Spleen (tissue), 11 donors: Measurements from ENCODE around the gene WNT1. TPM values are rescaled to one million over a fixed set of nuclear protein-coding genes. Genes with fewer than 3 reads are reported as not detected.

ENCODE experiments used
- DNase-seq: peaks from one replicate; pipeline ENCODE4 v3.0.0-alpha.2; 2020
- H3K27ac ChIP-seq, 8 donors: fragments of 200-600 bp; sonication (generic) in 7 of 8; 1 replicate in 4 of 8; 2 replicates in 4 of 8; pipeline versions ENCODE4 v1.5.0 to v1.8.0; 2016 to 2021; ENCODE audit warnings: inconsistent platforms in 4 of 8, mild to moderate bottlenecking in 4 of 8, moderate library complexity in 1 of 8
- H3K27me3 ChIP-seq, 7 donors: fragments of 200-600 bp; sonication (generic) in 6 of 7; replicated peaks in 1 of 7; 1 replicate in 4 of 7; 2 replicates in 3 of 7; pipeline versions ENCODE4 v1.5.0 to v1.8.0; 2016 to 2021; ENCODE audit warnings: inconsistent platforms in 3 of 7, mild to moderate bottlenecking in 1 of 7
- H3K36me3 ChIP-seq, 6 donors: fragments of 200-600 bp; sonication (generic) in 5 of 6; 1 replicate in 4 of 6; 2 replicates in 2 of 6; pipeline versions ENCODE4 v1.5.0 to v1.8.0; 2016 to 2021; ENCODE audit warnings: inconsistent platforms in 2 of 6
- H3K4me1 ChIP-seq, 6 donors: fragments of 200-600 bp; sonication (generic) in 5 of 6; 1 replicate in 3 of 6; 2 replicates in 3 of 6; pipeline versions ENCODE4 v1.5.0 to v1.8.0; 2016 to 2021; ENCODE audit warnings: inconsistent platforms in 3 of 6
- H3K4me3 ChIP-seq, 8 donors: fragments of 200-600 bp; sonication (generic) in 7 of 8; 1 replicate in 4 of 8; 2 replicates in 4 of 8; pipeline versions ENCODE4 v1.5.0 to v1.8.0; 2016 to 2021; ENCODE audit warnings: inconsistent platforms in 4 of 8, mild to moderate bottlenecking in 4 of 8, moderate library complexity in 2 of 8
- H3K9me3 ChIP-seq, 8 donors: fragments of 200-600 bp; sonication (generic) in 7 of 8; 1 replicate in 4 of 8; 2 replicates in 4 of 8; pipeline versions ENCODE4 v1.5.0 to v1.8.0; 2016 to 2021; ENCODE audit warnings: inconsistent platforms in 4 of 8
- CTCF ChIP-seq, 11 experiments: fragments of 200-600 bp in 7 of 11; fragments of 450-650 bp in 4 of 11; sonication (generic) in 4 of 11; IDR thresholded peaks in 8 of 11; conservative IDR thresholded peaks in 3 of 11; 1 replicate in 7 of 11; 2 replicates in 4 of 11; pipeline versions ENCODE4 v1.4.0 to v1.8.0; 2016 to 2021; ENCODE audit warnings: antibody characterized with exemption in 11 of 11, inconsistent platforms in 4 of 11, mild to moderate bottlenecking in 1 of 11
- POLR2A ChIP-seq, 3 donors: fragments of 450-650 bp; IDR thresholded peaks; one replicate each; pipeline ENCODE4 v1.5.1; 2017; ENCODE audit warnings: antibody characterized with exemption in 3 of 3, mild to moderate bottlenecking in 1 of 3
- POLR2AphosphoS5 ChIP-seq, 3 donors: sonication (generic); formaldehyde crosslinking; IDR thresholded peaks; one replicate each; pipeline ENCODE4 v1.5.1; 2017; ENCODE audit warnings: antibody characterized with exemption in 3 of 3
- WGBS, 5 donors: extraction: QIAGEN DNeasy Blood & Tissue Kit in 3 of 5; methylation state at CpG; one replicate each; pipeline versions ENCODE4 v1.1.5 to v1.1.7; 2013 to 2018; 5-methylcytosine and 5-hydroxymethylcytosine counted together
- intact Hi-C: fragments of 100-400 bp; cut with DNase I; formaldehyde crosslinking; loops from one replicate; pipeline ENCODE4 v1.15.0; 2023; ENCODE audit warnings: low total_unique reads
- polyA plus RNA-seq, 3 donors: library from polyadenylated mRNA; stranded (reverse); fragments of 200-250 nt; gene quantifications; one replicate each; pipeline ENCODE4 v1.2.1, GENCODE V29; 2013
- total RNA-seq, 7 donors: library from RNA; depleted of rRNA in 3 of 7; stranded (reverse); fragments of >200 nt in 3 of 7; fragmentation: NEBNext Ultra II Directional in 4 of 7; extraction: Animal tissue kit (Norgen Biotek cat#: 25700) in 4 of 7; gene quantifications; one replicate each; pipeline versions ENCODE4 v1.1.0 to v1.2.1, GENCODE V29; 2016 to 2021
- donor health status: healthy with polysubstance abuse.
- donor health status: DM: no; HTN: no; CAD: no; lungs with moderate emphysema.
- donor health status: DM: no; HTN: no; CAD: no.
- donor health status: Bipolar disorder and iron deficiency.
- donor health status: healthy.
- donor health status: DM: no; HTN: no; CAD: no.
- donor health status: DM: yes; HTN: yes; CAD: no.

Gene WNT1
- total and polyA plus RNA-seq, 10 donors, result 0.06 to 0.52 (median 0.32) TPM; not detected in 6

DNA sequence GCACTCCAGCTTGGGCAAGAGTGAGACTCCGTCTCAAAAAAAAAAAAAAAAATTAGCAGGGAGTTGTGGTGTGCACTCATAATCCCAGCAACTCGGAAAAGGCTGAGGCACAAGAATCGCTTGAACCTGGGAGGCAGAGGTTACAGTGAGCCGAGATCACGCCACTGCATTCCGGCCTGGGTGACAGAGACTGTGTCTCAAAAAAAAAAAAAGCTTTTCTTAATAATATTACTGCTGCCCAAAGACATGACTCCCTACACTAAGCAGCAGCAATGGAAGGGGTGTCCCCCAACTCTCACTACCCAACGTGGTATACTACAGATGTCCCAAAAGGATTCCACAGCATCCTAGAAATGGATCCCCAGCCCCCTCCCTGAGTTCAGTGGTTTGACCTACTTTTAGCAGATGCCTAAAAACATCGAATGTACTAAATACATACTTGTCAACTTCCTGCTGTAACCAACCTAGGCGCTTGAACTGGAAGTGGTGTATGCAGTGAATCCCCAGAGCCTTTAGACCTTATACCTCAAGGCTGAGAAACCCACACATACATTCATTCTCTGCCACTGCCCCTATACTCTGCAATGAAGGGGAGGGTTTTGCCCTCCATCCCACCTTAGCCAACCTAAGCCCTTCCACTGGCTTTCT is 44.3 kb upstream of the WNT1 start:
- intact Hi-C loops, result no loop called here
- H3K27me3 ChIP-seq, result no peaks in the 10 kb centered on the region
- peak overlapping the region in 6 of 8 donors; percentile 22 to 87 (median 68) for H3K27ac ChIP-seq
- TF ChIP-seq POLR2A (IDR thresholded peaks at IDR 0.05), result no peak
- TF ChIP-seq POLR2AphosphoS5 (IDR thresholded peaks at IDR 0.05), result peak in 1 of 3 donors; percentile 51
- 77 to 86% (median 81%) methylated on average over 9 of the region's 9 CpGs for WGBS, 5 donors
- DNase-seq, result peak; percentile 23
- H3K9me3 ChIP-seq, result no peaks in the 10 kb centered on the region
- H3K36me3 ChIP-seq, result peaks cover 0 to 94% (median 40%) of the 10 kb centered on the region in 6 donors
- H3K4me3 ChIP-seq, result peak overlapping the region in 2 of 8 donors; percentile 8 to 41
- H3K4me1 ChIP-seq, result peaks cover 0 to 43% (median 10%) of the 10 kb centered on the region in 6 donors

DNA sequence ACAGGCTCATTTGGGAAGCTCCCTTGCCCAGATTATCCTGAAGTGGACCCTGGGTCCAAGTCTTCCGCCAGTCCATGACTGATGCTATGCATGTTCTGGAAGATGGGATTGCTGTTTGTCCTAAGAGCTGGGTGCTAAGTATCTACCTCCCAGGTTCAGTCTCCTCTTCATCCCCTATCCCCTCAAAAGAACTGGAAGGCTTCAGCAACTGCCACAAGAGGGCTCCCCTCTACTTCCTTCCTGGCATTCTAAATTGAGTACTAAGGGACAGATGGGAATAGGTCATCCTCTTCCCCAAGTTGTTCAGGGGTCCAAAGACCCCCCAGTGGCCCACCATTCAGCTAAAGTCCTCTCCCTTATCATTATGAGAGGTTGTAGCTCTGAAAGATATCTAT is 43.8 kb upstream of the WNT1 start:
- peaks cover 0 to 94% (median 45%) of the 10 kb centered on the region in 6 donors for H3K36me3 ChIP-seq
- WGBS, 5 donors, result 89 to 100% (median 96%) methylated on average over 1 of the region's 1 CpG
- intact Hi-C loops, result no loop called here
- H3K27ac ChIP-seq, result peak overlapping the region in 6 of 8 donors; percentile 22 to 87 (median 68)
- H3K4me3 ChIP-seq, result peak overlapping the region in 1 of 8 donors; percentile 41
- no peak for DNase-seq
- H3K27me3 ChIP-seq, result no peaks in the 10 kb centered on the region
- TF ChIP-seq CTCF (IDR thresholded peaks at IDR 0.05 in 8 of 11, conservative IDR thresholded peaks at IDR 0.05 in 3 of 11) (peak in 5 of 11 experiments; percentile 19 to 26 (median 24)), POLR2A (IDR thresholded peaks at IDR 0.05) (no peak)
- H3K4me1 ChIP-seq, result peaks cover 0 to 48% (median 13%) of the 10 kb centered on the region in 6 donors
- H3K9me3 ChIP-seq, result no peaks in the 10 kb centered on the region

DNA sequence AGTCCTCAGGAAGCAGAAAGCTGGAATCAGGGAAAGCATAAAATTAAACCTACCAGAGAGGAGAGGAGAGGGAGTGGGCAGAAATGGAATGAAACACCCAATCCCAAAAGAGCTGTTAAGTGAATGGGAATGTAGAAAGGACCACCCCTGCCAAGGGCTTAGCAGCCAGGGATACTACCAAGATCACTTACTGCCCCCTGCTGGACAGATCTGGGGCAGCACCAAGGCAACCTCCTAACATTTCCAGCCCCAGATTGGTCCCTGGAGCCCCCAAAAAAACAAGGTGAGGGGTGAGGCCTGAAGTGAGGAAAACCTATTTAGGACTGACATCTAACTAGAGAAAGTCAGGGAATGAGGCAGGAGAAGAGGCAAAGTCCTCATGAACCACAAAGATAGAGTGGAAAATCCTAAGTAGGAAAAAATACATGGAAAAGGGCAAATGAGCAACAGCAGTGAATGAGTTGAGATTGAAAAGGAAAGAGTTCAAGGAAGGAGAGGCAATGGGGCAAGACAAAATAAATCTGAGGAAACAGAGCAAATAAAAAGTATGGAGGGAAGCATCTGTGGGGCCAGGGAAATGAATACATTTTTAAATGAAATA is 41.6 kb upstream of the WNT1 start:
- TF ChIP-seq POLR2AphosphoS5 (IDR thresholded peaks at IDR 0.05) (no peak), CTCF (IDR thresholded peaks at IDR 0.05 in 8 of 11, conservative IDR thresholded peaks at IDR 0.05 in 3 of 11) (peak; percentile 68 to 94 (median 88))
- peak; percentile 86 for DNase-seq
- intact Hi-C loops, result no loop called here
- Histone ChIP-seq H3K27ac (no peak overlapping the region), H3K4me3 (no peak overlapping the region), H3K27me3 (no peaks in the 10 kb centered on the region), H3K36me3 (peaks cover 0 to 94% (median 59%) of the 10 kb centered on the region in 6 donors), H3K9me3 (no peaks in the 10 kb centered on the region), H3K4me1 (peaks cover 0 to 64% (median 18%) of the 10 kb centered on the region in 6 donors)

DNA sequence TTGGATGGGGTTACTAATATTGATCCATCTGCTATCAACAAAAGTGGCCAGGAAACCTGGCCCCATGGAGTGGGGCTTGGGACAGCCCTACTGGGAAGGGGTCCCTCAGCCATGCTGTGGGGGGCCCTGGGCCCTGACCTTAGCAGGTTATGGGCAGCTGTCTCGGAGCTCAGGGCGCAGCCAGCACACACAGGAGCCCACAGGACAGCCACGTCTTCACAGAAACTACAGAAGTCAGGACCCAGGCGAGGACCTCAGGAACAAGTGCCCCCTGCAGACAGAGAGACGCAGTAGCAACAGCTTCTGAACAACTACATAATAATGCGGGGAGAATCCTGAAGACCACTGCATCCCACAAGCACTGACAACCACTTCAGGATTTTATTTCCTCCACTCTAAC is 41.0 kb upstream of the WNT1 start:
- peaks cover 0 to 64% (median 18%) of the 10 kb centered on the region in 6 donors for H3K4me1 ChIP-seq
- H3K9me3 ChIP-seq, result no peaks in the 10 kb centered on the region
- H3K36me3 ChIP-seq, result peaks cover 0 to 97% (median 57%) of the 10 kb centered on the region in 6 donors
- H3K27me3 ChIP-seq, result no peaks in the 10 kb centered on the region
- no peak overlapping the region for H3K27ac ChIP-seq
- TF ChIP-seq CTCF (IDR thresholded peaks at IDR 0.05 in 8 of 11, conservative IDR thresholded peaks at IDR 0.05 in 3 of 11) (peak in 1 of 11 experiments; percentile 2), POLR2AphosphoS5 (IDR thresholded peaks at IDR 0.05) (no peak)
- H3K4me3 ChIP-seq, result no peak overlapping the region
- 77 to 88% (median 85%) methylated on average over 6 of the region's 6 CpGs for WGBS, 5 donors
- intact Hi-C loops, result no loop called here
- no peak for DNase-seq
